OCI-LY1 (cell line): Measurements from ENCODE around the gene SORBS1.

Source experiments
- CTCF ChIP-seq: fragments of 200-600 bp; sonication (generic), shearing (Covaris generic); IDR thresholded peaks from 2 replicates; pipeline ENCODE4 v1.5.1; 2017; ENCODE audit warnings: mild to moderate bottlenecking, antibody characterized with exemption, low read length, moderate library complexity, mixed read lengths
- EZH2 ChIP-seq: fragments of 200-600 bp; sonication (generic), shearing (Covaris generic); IDR thresholded peaks from 2 replicates; pipeline ENCODE4 v1.8.0; 2017; ENCODE audit warnings: borderline replicate concordance, mixed run types, mild to moderate bottlenecking, antibody characterized with exemption, low read length, moderate library complexity, mixed read lengths

- TF ChIP-seq CTCF = no peak
- no peak for TF ChIP-seq EZH2
Measured at GRCh38 chr10:95542761-95543160, 18.4 kb downstream of the SORBS1 start.
